ENCODE measurements around the gene NRG3.

NRG3 gene

DNA sequence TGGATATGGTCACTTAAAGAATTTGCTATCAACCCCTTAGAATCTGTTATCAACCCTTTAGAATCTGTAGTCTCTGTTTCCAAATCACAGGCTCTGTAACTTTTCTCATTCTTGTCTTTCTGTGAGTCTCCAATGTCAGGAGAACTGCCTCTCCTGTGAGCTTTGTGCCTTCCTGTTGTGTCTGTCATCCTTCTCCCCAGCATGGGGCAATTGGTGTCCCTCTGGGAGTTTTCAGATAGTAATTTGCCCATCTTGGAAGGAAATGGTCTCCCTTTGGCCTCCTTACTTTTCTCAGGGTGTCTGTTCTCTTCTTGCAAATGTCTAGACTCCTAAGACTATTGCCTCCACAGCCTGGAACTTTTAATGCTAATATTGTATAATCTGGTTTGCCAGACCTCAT is 521.9 kb downstream of the NRG3 start:
- H3K4me3 ChIP-seq (replicated peaks; ENCODE audit: insufficient read depth, low read length): no peak overlapping the region
- H3K27ac ChIP-seq (replicated peaks): no peak overlapping the region
- TF ChIP-seq, protein P1, sequence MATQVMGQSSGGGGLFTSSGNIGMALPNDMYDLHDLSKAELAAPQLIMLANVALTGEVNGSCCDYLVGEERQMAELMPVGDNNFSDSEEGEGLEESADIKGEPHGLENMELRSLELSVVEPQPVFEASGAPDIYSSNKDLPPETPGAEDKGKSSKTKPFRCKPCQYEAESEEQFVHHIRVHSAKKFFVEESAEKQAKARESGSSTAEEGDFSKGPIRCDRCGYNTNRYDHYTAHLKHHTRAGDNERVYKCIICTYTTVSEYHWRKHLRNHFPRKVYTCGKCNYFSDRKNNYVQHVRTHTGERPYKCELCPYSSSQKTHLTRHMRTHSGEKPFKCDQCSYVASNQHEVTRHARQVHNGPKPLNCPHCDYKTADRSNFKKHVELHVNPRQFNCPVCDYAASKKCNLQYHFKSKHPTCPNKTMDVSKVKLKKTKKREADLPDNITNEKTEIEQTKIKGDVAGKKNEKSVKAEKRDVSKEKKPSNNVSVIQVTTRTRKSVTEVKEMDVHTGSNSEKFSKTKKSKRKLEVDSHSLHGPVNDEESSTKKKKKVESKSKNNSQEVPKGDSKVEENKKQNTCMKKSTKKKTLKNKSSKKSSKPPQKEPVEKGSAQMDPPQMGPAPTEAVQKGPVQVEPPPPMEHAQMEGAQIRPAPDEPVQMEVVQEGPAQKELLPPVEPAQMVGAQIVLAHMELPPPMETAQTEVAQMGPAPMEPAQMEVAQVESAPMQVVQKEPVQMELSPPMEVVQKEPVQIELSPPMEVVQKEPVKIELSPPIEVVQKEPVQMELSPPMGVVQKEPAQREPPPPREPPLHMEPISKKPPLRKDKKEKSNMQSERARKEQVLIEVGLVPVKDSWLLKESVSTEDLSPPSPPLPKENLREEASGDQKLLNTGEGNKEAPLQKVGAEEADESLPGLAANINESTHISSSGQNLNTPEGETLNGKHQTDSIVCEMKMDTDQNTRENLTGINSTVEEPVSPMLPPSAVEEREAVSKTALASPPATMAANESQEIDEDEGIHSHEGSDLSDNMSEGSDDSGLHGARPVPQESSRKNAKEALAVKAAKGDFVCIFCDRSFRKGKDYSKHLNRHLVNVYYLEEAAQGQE (IDR thresholded peaks at IDR 0.05; ENCODE audit: insufficient replicate concordance, low read depth): no peak
- no peak for TF ChIP-seq GABPA (IDR thresholded peaks at IDR 0.05; ENCODE audit: low read depth)
- TF ChIP-seq SPI1 (IDR thresholded peaks at IDR 0.05; ENCODE audit: borderline replicate concordance, low read depth): no peak
- no peak for TF ChIP-seq POLR2AphosphoS5 (IDR thresholded peaks at IDR 0.05; ENCODE audit: low read depth)
- TF ChIP-seq, protein P2, sequence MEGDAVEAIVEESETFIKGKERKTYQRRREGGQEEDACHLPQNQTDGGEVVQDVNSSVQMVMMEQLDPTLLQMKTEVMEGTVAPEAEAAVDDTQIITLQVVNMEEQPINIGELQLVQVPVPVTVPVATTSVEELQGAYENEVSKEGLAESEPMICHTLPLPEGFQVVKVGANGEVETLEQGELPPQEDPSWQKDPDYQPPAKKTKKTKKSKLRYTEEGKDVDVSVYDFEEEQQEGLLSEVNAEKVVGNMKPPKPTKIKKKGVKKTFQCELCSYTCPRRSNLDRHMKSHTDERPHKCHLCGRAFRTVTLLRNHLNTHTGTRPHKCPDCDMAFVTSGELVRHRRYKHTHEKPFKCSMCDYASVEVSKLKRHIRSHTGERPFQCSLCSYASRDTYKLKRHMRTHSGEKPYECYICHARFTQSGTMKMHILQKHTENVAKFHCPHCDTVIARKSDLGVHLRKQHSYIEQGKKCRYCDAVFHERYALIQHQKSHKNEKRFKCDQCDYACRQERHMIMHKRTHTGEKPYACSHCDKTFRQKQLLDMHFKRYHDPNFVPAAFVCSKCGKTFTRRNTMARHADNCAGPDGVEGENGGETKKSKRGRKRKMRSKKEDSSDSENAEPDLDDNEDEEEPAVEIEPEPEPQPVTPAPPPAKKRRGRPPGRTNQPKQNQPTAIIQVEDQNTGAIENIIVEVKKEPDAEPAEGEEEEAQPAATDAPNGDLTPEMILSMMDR (IDR thresholded peaks at IDR 0.05; ENCODE audit: insufficient read depth, low read length): no peak
- H3K27me3 ChIP-seq (ENCODE audit: insufficient read depth, poor library complexity, severe bottlenecking): no peaks in the 10 kb centered on the region
- DNase-seq (ENCODE audit: low read depth in 1 of 2, low spot score in 1 of 2): no peak

- DNase-seq (ENCODE audit: low read depth in 1 of 2, low spot score in 1 of 2): no peak
- Histone ChIP-seq H3K27ac (replicated peaks) (no peak overlapping the region), H3K4me3 (replicated peaks; ENCODE audit: insufficient read depth, low read length) (no peak overlapping the region), H3K27me3 (ENCODE audit: insufficient read depth, poor library complexity, severe bottlenecking) (no peaks in the 10 kb centered on the region)
- no peak for TF ChIP-seq GABPA (IDR thresholded peaks at IDR 0.05; ENCODE audit: low read depth)
- TF ChIP-seq, protein P1 (IDR thresholded peaks at IDR 0.05; ENCODE audit: insufficient replicate concordance, low read depth): no peak
Observed at GRCh38 chr10:82397854-82398253, 522.9 kb downstream of the NRG3 start.

DNA sequence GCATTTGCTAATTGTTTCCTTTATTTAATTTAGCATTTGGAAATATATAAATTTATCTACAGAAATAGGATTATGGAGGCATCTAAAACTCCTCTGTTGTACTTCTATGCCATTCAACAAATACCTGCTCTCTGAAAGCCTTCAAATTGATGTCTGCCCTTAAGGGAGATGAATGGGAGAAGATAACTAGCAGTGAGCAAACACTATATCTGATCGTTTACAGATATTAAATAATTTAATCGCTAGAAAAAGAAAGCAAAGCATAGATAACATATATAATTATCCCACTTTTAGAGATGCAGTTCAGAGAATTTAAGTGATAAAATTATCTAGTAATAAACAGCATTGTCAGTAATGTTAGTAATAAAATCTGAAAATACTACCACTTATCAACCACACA is 524.9 kb downstream of the NRG3 start:
- no peaks in the 10 kb centered on the region for H3K27me3 ChIP-seq (ENCODE audit: insufficient read depth, poor library complexity, severe bottlenecking)
- no peak overlapping the region for H3K27ac ChIP-seq (replicated peaks)
- no peak overlapping the region for H3K4me3 ChIP-seq (replicated peaks; ENCODE audit: insufficient read depth, low read length)
- no peak for TF ChIP-seq SPI1 (IDR thresholded peaks at IDR 0.05; ENCODE audit: borderline replicate concordance, low read depth)
- TF ChIP-seq, protein P1 (IDR thresholded peaks at IDR 0.05; ENCODE audit: insufficient replicate concordance, low read depth): no peak
- TF ChIP-seq POLR2AphosphoS5 (IDR thresholded peaks at IDR 0.05; ENCODE audit: low read depth): no peak
- no peak for TF ChIP-seq GABPA (IDR thresholded peaks at IDR 0.05; ENCODE audit: low read depth)
- TF ChIP-seq, protein P2 (IDR thresholded peaks at IDR 0.05; ENCODE audit: insufficient read depth, low read length): no peak
- no peak for DNase-seq (ENCODE audit: low read depth in 1 of 2, low spot score in 1 of 2)

- TF ChIP-seq, protein P1 (IDR thresholded peaks at IDR 0.05; ENCODE audit: insufficient replicate concordance, low read depth): no peak
- TF ChIP-seq, protein P2 (IDR thresholded peaks at IDR 0.05; ENCODE audit: insufficient read depth, low read length): no peak
- TF ChIP-seq POLR2AphosphoS5 (IDR thresholded peaks at IDR 0.05; ENCODE audit: low read depth) (no peak), GABPA (IDR thresholded peaks at IDR 0.05; ENCODE audit: low read depth) (no peak), SPI1 (IDR thresholded peaks at IDR 0.05; ENCODE audit: borderline replicate concordance, low read depth) (no peak)
- Histone ChIP-seq H3K4me3 (replicated peaks; ENCODE audit: insufficient read depth, low read length) (no peak overlapping the region), H3K27me3 (ENCODE audit: insufficient read depth, poor library complexity, severe bottlenecking) (no peaks in the 10 kb centered on the region), H3K27ac (replicated peaks) (no peak overlapping the region)
- no peak for DNase-seq (ENCODE audit: low read depth in 1 of 2, low spot score in 1 of 2)
Observed at GRCh38 chr10:82400841-82401240, 525.8 kb downstream of the NRG3 start.
